GM19351 (cell line): ENCODE data around the gene CCK.

ENCODE experiments used
- ATAC-seq: cut with Tn5 transposase; IDR thresholded peaks from one replicate; pipeline ENCODE4 v1.9.1; 2021; ENCODE audit warnings: mild to moderate bottlenecking, moderate library complexity; ENCODE audit not compliant: unreplicated experiment

CCK gene

GRCh38 chr3:42226470-42227425 lies 39.2 kb downstream of the CCK start:
- ATAC-seq = no peak

- ATAC-seq = no peak
Observed at GRCh38 chr3:42225486-42226363, 40.3 kb downstream of the CCK start.

GRCh38 chr3:42224658-42225421 lies 41.1 kb downstream of the CCK start:
- no peak for ATAC-seq

- no peak for ATAC-seq
Observed at GRCh38 chr3:42224178-42224577, 41.8 kb downstream of the CCK start.

GRCh38 chr3:42222942-42223693 lies 42.9 kb downstream of the CCK start:
- ATAC-seq = no peak

- no peak for ATAC-seq
Observed at GRCh38 chr3:42220436-42221121, 45.4 kb downstream of the CCK start.

GRCh38 chr3:42216931-42217333 lies 49.1 kb downstream of the CCK start:
- ATAC-seq = no peak

GRCh38 chr3:42216302-42216701 lies 49.7 kb downstream of the CCK start:
- peak; percentile 52 for ATAC-seq

- no peak for ATAC-seq
Observed at GRCh38 chr3:42214565-42215283, 51.3 kb downstream of the CCK start.

- ATAC-seq = peak; percentile 55
Observed at GRCh38 chr3:42214064-42214463, 51.9 kb downstream of the CCK start.

GRCh38 chr3:42213417-42213816 lies 52.6 kb downstream of the CCK start:
- no peak for ATAC-seq

- no peak for ATAC-seq
Observed at GRCh38 chr3:42210726-42211125, 55.3 kb downstream of the CCK start.

GRCh38 chr3:42209917-42210316 lies 56.1 kb downstream of the CCK start:
- ATAC-seq = no peak
